ENCODE data around the gene FRAS1.

- TF ChIP-seq CTCF (IDR thresholded peaks at IDR 0.05; ENCODE audit: borderline replicate concordance, extremely low read depth, low read length, poor library complexity, severe bottlenecking) (no peak), EZH2 (IDR thresholded peaks at IDR 0.05; ENCODE audit: borderline replicate concordance, low read depth, low read length, severe bottlenecking) (no peak)
These were observed 236.7 kb downstream of the FRAS1 start for GRCh38 chr4:78293821-78294301.

Measured in DND-41 (cell line).